IPS-18a (cell line): ENCODE measurements around the gene STIM1.

ENCODE experiments used
- H3K27ac ChIP-seq: one replicate; pipeline ENCODE4 v1.5.1; 2013; ENCODE audit warnings: low read length
- H3K27me3 ChIP-seq: one replicate; pipeline ENCODE4 v1.6.1; 2013; ENCODE audit warnings: mild to moderate bottlenecking, low read length; ENCODE audit not compliant: control insufficient read depth, insufficient read depth
- H3K36me3 ChIP-seq: one replicate; pipeline ENCODE4 v1.6.1; 2013; ENCODE audit warnings: low read depth, low read length; ENCODE audit not compliant: control insufficient read depth
- H3K4me1 ChIP-seq: one replicate; pipeline ENCODE4 v1.6.1; 2013; ENCODE audit warnings: low read depth, low read length; ENCODE audit not compliant: control insufficient read depth
- H3K4me3 ChIP-seq: one replicate; pipeline ENCODE4 v1.5.1; 2013; ENCODE audit warnings: low read length
- H3K9ac ChIP-seq: one replicate; pipeline ENCODE4 v1.6.1; 2013; ENCODE audit warnings: mild to moderate bottlenecking, low read length, moderate library complexity
- H3K9me3 ChIP-seq: one replicate; pipeline ENCODE4 v1.6.1; 2013; ENCODE audit warnings: low read depth, low read length; ENCODE audit not compliant: control insufficient read depth

The STIM1 gene

DNA sequence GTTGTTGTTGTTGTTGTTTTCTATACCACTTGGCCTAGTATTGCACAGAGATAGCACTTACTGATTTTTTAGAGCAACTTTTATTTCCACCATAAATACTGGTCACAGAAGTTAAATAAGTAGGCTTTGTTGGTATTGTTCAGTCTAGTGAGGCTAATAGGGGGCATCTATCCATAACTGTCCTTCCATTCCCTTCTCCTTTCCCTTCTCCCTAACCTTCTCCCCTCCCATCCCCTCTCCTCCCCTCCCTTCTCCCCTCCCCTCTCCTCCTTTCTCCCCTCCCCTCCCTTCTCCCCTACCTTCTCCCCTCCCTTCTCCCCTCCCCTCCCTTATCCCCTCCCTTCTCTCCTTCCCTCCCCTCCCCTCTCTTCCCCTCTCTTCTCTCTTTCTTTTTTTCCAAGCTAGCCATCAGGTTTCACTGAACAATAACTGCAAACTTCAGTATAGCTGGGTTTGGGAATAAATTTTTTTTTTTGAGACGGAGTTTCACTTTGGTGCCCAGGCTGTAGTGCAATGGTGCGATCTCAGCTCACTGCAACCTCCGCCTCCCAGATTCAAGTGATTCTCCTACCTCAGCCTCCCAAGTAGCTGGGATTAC is 56.5 kb downstream of the STIM1 start:
- Histone ChIP-seq H3K9me3 (no peaks in the 10 kb centered on the region), H3K27me3 (no peaks in the 10 kb centered on the region), H3K4me1 (no peaks in the 10 kb centered on the region), H3K4me3 (no peak overlapping the region), H3K9ac (no peak overlapping the region), H3K36me3 (no peaks in the 10 kb centered on the region), H3K27ac (no peak overlapping the region)

DNA sequence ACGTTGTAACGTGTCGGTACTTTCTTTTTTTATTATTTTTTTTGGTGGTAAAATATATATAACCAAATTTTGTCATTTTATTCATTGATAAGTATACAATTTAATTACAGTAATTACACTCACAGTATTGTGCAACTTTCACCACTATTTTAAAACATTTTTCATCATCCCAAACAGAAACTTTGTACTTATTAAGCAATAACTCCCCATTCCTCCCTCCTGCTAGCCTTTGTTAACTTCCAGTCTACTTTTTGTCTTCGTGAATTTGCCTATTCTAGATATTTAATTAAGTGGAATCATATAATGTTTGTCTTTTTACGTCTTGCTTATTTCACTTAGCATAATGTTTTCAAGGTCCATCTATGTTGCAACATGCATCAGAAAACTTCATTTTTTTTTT is 58.5 kb downstream of the STIM1 start:
- Histone ChIP-seq H3K9me3 (no peaks in the 10 kb centered on the region), H3K27ac (no peak overlapping the region)

DNA sequence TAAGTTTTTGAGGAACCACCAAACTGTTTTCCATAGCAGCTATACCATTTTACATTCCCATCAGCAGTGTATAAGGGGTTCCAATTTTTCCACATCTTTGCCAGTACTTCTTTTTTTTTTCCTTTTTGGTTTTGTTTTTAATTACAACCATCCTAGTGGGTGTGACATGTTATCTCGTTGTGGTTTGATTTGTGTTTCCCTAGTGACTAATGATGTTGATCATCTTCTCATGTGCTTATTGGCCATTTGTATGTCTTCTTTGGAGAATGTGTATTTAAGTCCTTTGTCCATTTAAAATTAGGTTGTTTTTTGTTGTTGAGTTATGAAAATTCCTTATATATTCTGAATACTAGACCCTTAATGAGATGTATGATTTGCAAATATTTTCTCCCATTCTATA is 59.3 kb downstream of the STIM1 start:
- no peak overlapping the region for H3K4me3 ChIP-seq
- H3K36me3 ChIP-seq, result no peaks in the 10 kb centered on the region
- H3K27ac ChIP-seq, result no peak overlapping the region
- H3K27me3 ChIP-seq, result no peaks in the 10 kb centered on the region
- H3K9me3 ChIP-seq, result no peaks in the 10 kb centered on the region
- H3K4me1 ChIP-seq, result no peaks in the 10 kb centered on the region
- H3K9ac ChIP-seq, result no peak overlapping the region

More for the DNA sequence above, 58.5 kb downstream of the STIM1 start:
- H3K4me1 ChIP-seq, result no peaks in the 10 kb centered on the region
- H3K36me3 ChIP-seq, result no peaks in the 10 kb centered on the region
- H3K27me3 ChIP-seq, result no peaks in the 10 kb centered on the region
- H3K4me3 ChIP-seq, result no peak overlapping the region
- no peak overlapping the region for H3K9ac ChIP-seq

DNA sequence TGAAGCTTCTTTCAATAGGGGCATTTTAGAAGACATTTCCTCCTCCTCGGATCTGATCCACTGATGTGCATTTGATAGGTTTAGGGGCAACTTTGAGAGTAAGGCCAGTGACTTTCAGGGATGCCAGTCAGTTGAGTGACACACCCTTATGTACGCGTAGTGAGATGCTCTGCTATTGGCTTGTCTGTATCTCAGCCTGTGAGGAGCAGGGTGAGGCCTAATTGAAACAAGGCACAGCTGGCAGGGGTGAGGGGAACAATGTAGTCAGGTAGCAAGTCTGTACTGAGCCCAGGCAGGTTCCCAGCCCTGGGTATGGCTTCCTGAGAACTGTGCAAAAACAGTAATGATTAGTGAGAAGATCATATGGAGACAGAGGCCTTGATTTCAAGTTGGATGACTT is 61.5 kb downstream of the STIM1 start:
- H3K36me3 ChIP-seq, result no peaks in the 10 kb centered on the region
- no peaks in the 10 kb centered on the region for H3K27me3 ChIP-seq
- H3K9ac ChIP-seq, result no peak overlapping the region
- H3K4me3 ChIP-seq, result no peak overlapping the region
- no peaks in the 10 kb centered on the region for H3K4me1 ChIP-seq
- H3K9me3 ChIP-seq, result no peaks in the 10 kb centered on the region
- no peak overlapping the region for H3K27ac ChIP-seq

DNA sequence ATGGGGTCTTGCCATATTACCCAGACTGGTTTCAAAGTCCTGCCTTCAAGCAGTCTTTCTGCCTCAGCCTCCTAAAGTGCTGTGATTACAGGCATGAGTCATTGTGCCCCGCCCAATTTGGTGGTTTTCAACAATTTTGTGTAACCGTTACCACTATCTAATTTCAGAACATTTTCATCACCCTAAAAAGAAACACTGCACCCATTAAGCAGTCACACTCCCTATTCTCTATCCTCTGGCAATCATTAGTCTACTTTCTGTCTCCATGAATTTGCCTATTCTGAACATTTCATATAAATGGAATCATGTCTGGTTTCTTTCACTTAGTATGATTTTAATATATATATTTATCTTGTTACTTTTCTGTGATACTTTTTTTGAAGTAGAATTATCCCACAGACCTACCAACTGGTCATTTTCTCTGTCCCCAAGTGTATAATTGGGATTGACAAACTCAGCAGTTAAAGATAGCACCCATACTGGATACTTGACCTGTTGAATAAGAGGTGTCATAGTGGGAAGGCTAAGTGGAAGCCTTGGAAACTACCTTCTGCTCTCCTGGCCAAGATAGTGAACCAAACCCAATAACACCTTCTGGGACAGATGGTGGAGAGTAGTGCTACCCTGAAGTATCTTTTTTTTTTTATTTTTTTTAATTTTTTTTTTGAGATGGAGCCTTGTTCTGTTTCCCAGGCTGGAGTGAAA is 64.8 kb downstream of the STIM1 start:
- H3K4me3 ChIP-seq, result no peak overlapping the region
- H3K4me1 ChIP-seq, result no peaks in the 10 kb centered on the region
- no peaks in the 10 kb centered on the region for H3K36me3 ChIP-seq
- H3K27me3 ChIP-seq, result no peaks in the 10 kb centered on the region
- H3K27ac ChIP-seq, result no peak overlapping the region
- H3K9ac ChIP-seq, result no peak overlapping the region
- H3K9me3 ChIP-seq, result no peaks in the 10 kb centered on the region

DNA sequence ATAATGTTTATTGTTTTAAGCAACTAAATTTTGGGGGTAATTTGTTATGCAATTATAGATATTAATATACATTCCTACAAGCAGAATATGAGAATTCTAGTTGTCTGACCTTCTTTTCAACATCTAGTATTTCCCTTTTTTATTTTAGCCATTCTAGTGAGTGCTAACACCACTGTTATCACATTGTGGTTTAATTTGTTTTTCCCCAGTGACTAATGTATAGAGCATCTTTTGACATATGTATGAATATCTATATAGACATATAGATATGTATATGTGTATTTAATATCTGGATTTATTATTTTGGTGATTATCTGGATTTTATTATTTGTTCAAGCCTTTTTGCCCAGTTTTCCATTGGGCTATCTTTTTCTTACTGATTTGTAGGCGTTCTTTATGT is 66.6 kb downstream of the STIM1 start:
- H3K4me1 ChIP-seq, result no peaks in the 10 kb centered on the region
- H3K27me3 ChIP-seq, result no peaks in the 10 kb centered on the region
- no peaks in the 10 kb centered on the region for H3K36me3 ChIP-seq
- no peak overlapping the region for H3K27ac ChIP-seq
- H3K9me3 ChIP-seq, result no peaks in the 10 kb centered on the region
- H3K9ac ChIP-seq, result no peak overlapping the region
- H3K4me3 ChIP-seq, result no peak overlapping the region

DNA sequence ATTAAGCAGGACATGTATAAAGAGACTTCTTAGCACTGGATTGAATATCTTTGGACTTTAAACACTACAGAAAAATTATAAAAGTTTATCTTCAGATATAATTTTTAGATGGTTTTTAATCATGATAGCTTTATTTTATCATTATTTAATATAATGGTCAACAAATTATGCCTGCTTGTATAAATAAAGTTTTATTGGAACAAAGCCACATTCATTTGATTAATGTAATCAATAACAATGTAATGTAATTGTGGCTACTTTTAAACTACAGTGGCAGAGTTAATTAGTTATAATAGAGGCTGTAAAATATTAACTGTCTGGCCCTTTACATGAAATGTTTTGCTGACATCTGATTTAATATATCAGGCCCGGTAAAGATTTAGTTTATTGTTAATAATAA is 70.0 kb downstream of the STIM1 start:
- Histone ChIP-seq H3K4me3 (no peak overlapping the region), H3K9ac (no peak overlapping the region), H3K27me3 (no peaks in the 10 kb centered on the region), H3K4me1 (no peaks in the 10 kb centered on the region), H3K36me3 (no peaks in the 10 kb centered on the region), H3K27ac (no peak overlapping the region), H3K9me3 (no peaks in the 10 kb centered on the region)

DNA sequence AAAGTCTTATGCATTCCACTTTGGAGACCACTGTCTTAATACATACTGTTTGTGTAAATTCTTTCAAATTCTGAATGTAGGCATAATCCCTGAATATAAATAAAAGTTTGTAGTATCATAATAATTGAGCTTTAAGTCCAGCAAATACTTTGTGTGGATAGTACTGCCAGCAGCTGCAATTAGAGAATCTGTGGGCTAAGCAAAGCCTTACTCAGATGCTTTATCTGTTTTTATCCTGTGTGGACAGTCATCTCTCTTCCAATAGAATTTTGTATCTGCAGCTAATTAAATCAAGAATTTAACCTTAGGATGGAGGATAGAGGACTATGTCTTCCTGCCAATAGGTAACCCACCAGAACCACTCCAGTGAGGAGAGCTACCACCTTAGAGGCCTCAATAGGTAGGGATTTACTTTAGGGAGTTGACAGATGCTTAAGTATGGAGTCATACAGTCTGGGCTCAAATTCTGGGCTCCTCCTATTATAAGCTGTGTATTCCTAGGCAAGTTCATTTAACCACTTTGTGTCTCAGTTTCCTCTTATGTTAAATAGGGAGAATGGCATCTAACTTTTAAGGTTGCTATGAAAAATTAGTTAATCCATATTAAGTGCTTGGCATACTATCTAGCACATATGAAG is 71.1 kb downstream of the STIM1 start:
- H3K9me3 ChIP-seq, result no peaks in the 10 kb centered on the region
- H3K4me1 ChIP-seq, result no peaks in the 10 kb centered on the region
- no peak overlapping the region for H3K27ac ChIP-seq
- H3K36me3 ChIP-seq, result no peaks in the 10 kb centered on the region
- H3K27me3 ChIP-seq, result no peaks in the 10 kb centered on the region
- no peak overlapping the region for H3K9ac ChIP-seq
- H3K4me3 ChIP-seq, result no peak overlapping the region

DNA sequence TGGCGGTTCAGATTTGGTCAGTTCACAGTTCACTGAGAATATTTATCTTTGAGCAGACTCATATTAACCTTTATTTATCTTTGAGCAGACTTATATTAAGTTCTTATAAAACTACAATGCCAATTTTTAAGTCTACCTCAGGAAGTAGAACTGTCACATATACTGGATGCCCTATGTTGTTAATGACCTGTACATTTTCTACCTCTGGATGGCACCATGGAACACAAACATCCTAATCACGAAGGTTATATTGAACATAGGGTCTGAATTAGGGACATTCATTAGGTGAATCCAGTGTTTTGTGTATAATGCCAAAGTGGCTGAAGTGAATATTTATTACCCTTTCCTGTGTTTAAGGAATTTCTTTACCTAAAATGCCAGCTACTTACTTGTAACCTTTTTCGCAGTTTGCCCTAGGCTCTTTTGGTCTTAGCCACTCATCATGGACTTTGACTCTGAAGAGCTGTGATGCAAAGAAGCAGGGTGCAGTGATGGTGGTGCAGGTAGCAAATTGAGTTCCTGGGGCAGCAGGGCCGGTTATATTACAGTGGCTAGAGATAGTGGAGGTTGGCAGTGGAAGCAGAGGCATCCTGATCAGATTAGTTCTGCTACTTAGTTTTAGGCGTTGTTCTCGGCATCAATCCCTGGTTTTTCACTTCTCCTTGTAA is 71.8 kb downstream of the STIM1 start:
- Histone ChIP-seq H3K4me1 (no peaks in the 10 kb centered on the region), H3K9ac (no peak overlapping the region), H3K27me3 (no peaks in the 10 kb centered on the region), H3K36me3 (no peaks in the 10 kb centered on the region), H3K27ac (no peak overlapping the region), H3K9me3 (no peaks in the 10 kb centered on the region), H3K4me3 (no peak overlapping the region)

DNA sequence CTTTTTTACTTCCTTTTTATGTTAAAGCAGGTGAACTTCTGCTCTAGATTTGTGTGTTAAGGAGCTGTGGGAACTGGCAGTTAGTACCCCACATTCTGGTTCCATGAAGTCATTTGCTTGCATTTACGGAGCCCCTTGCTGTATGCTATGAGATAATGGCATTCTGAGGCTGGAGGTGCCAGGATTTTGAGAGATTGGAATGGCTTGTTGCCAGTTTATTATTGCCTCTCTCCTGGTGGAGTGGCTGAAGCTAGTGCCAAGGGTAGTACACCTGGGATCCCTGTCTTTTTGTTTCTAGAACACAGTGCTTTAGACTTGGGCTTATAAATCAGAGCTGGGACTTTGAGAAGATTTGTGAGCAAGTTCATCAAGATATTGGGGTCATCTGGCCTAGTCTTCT is 73.8 kb downstream of the STIM1 start:
- Histone ChIP-seq H3K4me3 (no peak overlapping the region), H3K27me3 (no peaks in the 10 kb centered on the region), H3K27ac (no peak overlapping the region), H3K4me1 (no peaks in the 10 kb centered on the region), H3K36me3 (no peaks in the 10 kb centered on the region), H3K9me3 (no peaks in the 10 kb centered on the region), H3K9ac (no peak overlapping the region)

DNA sequence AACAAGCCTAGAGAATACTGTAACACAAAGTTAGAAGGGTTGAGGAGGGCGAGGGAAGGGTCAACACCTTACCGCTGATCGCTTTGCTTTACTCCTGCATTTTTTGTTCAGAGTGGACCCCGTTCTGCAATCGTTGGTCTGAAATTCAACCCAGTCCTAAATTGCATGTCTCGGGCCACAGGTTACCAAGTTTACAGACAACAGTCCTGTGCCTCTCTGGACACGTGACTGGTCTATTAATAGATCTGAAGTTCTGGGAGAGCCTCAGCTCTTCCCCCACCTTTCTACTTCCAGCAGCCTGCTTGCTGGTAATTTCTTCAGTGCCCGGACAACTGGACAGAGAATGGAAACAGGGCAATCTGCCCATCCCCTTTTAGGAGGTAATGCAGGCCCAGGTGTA is 74.2 kb downstream of the STIM1 start:
- Histone ChIP-seq H3K9ac (no peak overlapping the region), H3K9me3 (no peaks in the 10 kb centered on the region), H3K4me1 (no peaks in the 10 kb centered on the region), H3K4me3 (no peak overlapping the region), H3K36me3 (no peaks in the 10 kb centered on the region), H3K27ac (no peak overlapping the region), H3K27me3 (no peaks in the 10 kb centered on the region)
